ENCODE results near the gene DUSP21.
"Not testable (repeated sequence)": the region's sequence is repeated elsewhere in the genome, so short reads cannot be mapped to it uniquely, and the experiment has no call there.

The DUSP21 gene

DNA sequence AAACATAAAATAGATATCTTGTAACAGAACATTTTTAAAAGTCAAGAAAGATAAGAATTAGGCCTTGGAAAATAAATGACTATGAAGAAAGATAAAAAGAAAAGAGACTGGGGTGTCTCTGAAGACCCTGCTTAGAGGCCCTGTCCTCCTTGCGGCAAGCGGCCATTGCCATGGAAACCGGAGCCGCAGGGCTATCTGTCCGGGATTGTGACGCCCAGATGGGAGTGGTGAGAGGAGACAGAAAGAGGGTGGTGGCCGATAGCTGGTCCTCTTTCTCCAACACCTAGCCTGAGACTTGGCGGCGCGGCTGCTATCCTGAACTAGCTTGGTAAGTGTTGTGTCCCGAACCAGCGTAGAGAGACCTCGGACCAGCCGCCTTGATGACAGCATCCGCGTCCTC lies at the start of gene DUSP21:
DUSP21 (plus strand) TSS at position 269 of the 400 bp plus-strand sequence; CDS start at position 381, 112 bp downstream.
- DNase-seq (ENCODE audit: low read depth): no peak

GRCh38 chrX:44795945-44796450 lies 47.8 kb upstream of the DUSP21 start:
- DNase-seq (ENCODE audit: low read depth): no peak

- DNase-seq (ENCODE audit: low read depth): no peak
These were observed 41.2 kb upstream of the DUSP21 start for GRCh38 chrX:44802613-44803012.

DNA sequence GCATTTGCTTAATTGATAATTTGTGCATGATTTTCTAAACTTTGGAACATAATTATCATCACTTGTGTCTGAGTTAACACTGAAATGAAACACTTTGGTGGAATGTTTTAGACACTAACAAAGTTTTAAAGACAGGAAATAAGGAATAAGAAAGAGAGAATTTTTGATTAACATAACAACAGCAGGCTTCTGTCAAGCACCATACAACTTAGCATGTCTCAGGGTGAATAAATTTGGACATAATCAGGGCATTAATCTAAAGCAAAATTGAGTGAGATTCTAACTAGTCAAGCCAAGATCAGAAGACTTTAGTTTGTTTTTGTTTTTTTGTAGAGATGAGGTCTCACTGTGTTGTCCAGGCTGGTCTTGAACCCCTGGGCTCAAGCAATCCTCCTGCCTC lies 28.1 kb upstream of the DUSP21 start:
- no peak for DNase-seq (ENCODE audit: low read depth)

DNA sequence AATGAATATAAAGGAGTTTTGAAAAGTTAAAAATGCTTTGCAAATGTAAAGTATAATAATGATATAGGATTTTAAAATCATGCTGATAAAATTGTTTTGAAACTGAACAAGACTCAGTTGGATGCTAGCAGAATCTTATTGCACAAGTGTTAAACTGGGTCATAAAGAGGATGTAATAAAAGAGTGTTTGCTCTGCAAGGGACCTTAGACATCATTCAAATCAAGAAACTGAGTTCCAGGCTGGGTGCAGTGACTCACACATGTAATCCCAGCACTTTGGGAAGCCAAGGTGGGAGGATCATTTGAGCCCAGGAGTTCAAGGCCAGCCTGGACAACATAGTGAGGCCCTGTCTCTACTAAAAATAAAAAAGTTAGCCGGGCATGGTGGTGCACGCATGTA lies 27.5 kb upstream of the DUSP21 start:
- no peak for DNase-seq (ENCODE audit: low read depth)

- DNase-seq (ENCODE audit: low read depth): no peak
These were observed 26.8 kb upstream of the DUSP21 start for GRCh38 chrX:44817029-44817428.

DNA sequence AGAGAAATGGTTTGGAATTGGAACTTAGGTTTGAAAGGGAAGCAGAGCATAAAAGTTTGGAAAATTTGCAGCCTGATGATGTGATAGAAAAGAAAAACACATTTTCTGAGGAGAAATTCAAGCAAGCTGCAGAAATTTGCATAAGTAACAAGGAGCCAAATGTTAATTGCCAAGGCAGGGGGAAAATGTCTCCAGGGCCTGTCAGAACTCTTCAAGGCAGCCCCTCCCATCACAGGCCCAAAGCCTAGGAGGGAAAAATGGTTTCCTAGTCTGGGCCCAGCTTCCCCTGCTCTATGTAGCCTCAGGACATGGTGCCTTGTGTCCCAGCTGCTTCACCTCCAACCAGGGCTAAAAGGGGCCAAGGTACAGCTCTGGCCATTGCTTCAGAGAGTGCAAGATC lies 21.2 kb upstream of the DUSP21 start:
- DNase-seq (ENCODE audit: low read depth): no peak

DNA sequence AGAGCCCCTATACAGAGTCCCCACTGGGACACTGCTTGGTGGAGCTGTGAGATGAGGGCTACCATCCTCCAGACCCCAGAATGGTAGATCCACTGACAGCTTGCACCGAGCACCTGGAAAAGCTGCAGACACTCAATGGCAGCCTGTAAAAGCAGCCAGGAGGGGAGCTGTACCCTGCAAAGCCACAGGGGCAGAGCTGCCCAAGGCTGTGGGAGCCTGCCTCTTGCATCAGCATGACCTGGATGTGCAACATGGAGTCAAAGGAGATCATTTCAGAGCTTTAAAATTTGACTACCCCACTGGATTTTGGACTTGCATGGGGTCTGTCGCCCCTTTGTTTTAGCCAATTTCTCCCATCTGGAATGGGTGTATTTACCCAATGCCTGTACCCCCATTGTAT lies 20.6 kb upstream of the DUSP21 start:
- not testable (repeated sequence) for DNase-seq (ENCODE audit: low read depth)

DNA sequence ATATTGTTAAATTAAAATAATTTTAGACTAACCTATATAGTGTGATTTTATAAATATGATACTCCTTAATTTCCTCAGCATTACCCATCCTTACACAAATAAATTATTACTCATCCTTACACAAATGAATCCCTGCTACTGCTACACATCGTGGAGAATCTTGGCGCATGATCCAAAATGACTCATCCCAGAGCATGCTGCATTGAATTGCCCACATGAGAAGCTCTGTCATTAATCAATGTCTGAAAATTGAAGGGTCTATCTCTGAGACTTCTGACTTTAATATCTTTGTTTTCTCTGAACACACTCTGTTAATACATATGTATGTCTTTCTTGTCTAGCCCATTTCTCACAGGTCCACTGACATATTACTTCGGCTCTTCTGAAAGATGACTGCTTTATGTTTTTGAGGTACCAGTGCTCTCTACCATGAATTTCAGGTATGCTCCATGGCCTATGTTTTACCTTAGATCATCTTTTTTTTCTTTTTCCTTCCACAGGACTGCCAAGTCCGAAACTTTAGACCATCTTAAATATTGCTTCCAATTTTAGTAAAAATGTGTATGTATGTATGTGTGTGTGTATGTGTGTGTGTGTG lies 15.7 kb upstream of the DUSP21 start:
- peak; percentile 68 for DNase-seq (ENCODE audit: low read depth)

GRCh38 chrX:44829832-44830231 lies 14.0 kb upstream of the DUSP21 start:
- no peak for DNase-seq (ENCODE audit: low read depth)

DNA sequence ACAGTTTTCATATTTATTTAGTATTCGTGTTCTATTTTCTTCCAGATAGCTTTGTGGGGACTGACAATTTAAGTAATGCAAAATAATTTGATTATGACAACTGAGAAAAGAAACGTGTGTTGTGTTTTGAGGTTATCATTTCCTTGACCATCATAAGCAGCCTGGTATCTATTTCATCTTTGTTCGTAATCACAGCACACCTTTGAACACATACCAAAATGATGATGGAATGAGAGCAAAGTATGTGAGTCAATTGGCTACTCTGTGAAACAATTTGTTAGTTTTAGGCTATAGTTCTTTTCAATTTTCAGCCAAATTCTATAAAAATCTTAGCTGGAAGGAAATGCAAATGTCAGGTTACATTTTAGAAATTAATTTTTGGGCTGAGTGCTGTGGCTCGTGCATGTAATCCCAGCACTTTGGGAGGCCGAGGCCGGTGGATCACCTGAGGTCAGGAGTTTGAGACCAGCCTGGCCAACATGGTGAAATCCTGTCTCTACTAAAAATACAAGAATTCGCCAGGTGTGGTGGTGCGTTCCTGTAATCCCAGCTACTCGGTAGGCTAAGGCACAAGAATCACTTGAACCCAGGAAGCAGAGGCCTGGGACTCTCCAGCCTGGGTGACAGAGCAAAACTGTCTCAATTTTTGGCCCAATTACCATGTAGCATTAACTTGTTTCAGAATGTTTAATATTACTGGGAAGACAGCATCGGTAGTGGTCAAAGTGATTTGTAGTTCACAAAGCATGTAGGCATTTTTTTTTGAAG lies 1.1 kb upstream of the DUSP21 start:
- no peak for DNase-seq (ENCODE audit: low read depth)

GRCh38 chrX:44843318-44843702 lies 511 bp upstream of the DUSP21 start:
- DNase-seq (ENCODE audit: low read depth): no peak

- no peak for DNase-seq (ENCODE audit: low read depth)
These were observed 383 bp downstream of the DUSP21 start for GRCh38 chrX:44844204-44844603.

- DNase-seq (ENCODE audit: low read depth): not testable (repeated sequence)
These were observed 7.1 kb downstream of the DUSP21 start for GRCh38 chrX:44850891-44851290.

DNA sequence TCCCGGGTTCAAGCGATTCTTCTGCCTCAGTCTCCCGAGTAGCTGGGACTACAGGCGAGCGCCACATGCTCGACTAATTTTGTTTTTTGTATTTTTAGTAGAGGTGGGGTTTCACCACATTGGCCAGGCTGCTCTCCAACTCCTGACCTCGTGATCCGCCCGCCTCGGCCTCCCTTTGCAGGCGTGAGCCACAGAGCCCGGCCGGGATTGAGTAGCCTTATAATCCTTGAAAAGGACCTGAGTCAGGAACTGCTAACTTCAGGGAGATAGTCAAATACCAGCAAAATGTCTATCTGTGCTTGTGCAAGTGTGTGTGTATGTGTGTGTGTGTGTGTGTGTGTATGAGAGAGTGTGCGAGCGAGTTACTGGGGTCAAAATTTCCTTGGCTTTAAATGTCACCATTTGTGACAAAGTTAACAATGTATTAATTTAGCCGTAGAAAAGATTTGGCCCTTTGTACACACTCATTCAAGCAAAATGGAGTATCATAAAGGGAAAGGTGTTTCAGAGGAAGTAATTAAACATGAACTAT lies 27.4 kb downstream of the DUSP21 start:
- DNase-seq (ENCODE audit: low read depth): no peak

DNA sequence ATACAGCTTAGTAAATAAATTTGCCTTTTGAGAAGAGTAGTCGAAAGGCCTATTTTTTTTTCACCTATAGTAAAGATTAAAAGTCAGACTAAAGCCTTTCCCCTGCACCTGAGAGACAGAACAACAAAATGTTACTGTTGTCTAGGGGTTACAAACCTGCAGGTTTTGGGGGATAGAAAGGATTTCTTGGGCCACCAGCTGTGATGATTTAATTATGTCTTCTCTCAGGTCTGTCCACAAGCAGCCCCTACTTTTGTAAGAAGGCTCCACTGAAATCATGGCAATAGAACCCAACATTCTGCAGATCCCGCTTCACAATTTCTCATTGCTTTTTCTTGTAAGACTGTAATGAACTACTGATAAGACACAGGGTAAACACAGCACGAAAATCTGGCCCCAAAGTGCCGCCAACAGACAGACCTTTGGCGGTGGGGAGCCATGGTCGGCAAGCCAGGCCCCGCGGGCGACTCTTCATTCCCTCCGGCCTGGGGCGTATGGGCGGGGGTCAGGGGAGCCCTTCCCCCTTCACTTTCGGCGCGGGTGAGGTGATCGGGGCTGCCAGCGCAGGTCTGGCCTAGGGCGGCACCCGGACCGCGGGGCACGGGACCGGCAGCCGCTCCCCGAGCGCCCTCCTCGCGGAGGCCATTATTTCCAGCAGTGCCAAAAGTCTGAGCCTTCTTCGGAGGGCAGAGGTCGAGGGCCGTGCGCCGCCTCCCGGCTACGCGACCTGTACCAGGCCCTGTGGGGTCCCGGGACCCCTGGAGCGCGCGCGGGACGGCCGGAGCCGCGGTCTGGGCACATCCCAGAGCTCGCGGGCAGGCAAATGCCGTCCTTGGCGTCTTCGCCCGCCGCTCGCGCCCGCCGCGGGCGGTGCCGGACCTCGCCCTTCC lies 28.4 kb downstream of the DUSP21 start:
- no peak for DNase-seq (ENCODE audit: low read depth)

DNA sequence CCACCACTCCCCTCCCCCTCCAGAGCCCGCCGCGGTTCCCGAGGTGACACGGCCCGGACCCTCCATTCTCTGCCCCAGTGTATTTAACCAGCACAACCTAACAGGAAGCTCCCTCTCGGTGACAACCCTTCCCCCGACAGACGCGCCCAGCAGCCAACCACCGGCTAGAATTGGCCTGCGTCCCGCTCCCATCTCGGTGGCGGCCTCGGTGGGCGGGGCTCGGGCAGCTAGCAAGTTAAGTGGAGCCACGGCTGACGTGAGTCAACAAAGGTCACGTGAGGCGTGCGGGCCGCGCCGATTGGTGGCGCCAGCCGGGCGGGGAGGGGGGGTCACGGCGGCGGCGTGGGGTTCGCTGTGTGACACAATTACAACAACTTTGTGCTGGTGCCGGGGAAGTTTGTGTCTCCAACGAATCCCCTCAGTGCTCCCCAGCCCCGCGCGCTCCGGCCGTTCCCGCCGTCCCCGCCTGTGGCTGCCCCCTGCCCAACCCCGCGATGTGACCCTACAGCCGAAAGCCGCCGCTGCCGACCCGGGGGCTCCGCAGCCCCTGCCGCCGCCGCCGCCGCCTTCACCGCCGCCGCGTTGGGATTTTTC lies 29.1 kb downstream of the DUSP21 start, which contains the start of gene KDM6A:
KDM6A (plus strand) TSS at position 368 of the 594 bp plus-strand sequence. CDS start 364 bp downstream, outside the sequence.
- peak; percentile 72 for DNase-seq (ENCODE audit: low read depth)

GRCh38 chrX:44873415-44874276 lies 29.8 kb downstream of the DUSP21 start:
- no peak for DNase-seq (ENCODE audit: low read depth)

- DNase-seq (ENCODE audit: low read depth): no peak
These were observed 30.8 kb downstream of the DUSP21 start for GRCh38 chrX:44874420-44875184.

DNA sequence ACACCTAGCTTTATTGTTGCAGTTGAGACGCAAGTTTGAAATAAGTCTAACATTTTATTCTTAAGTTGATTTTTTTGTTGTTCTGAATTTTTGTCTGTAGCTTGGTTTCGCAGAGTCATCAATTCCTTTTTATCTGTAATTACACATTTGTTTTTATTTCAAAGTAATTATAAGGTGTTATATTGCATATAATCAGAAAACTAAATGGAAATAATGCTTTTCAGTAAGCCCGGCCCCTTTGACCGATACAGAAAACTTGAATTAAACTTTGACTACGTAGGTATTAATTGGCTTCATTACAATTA lies 31.3 kb downstream of the DUSP21 start:
- no peak for DNase-seq (ENCODE audit: low read depth)

All from HS-5 (cell line).